GM12865 (cell line): Measurements from ENCODE around the gene WDR44.
"Not testable (repeated sequence)": the region's sequence is repeated elsewhere in the genome, so short reads cannot be mapped to it uniquely, and the experiment has no call there.

Source experiments
- DNase-seq: peaks from one replicate; pipeline ENCODE4 v3.0.0; 2010; ENCODE audit warnings: low read depth
- H3K4me3 ChIP-seq: 2 replicates; pipeline ENCODE4 v1.5.1; 2011; ENCODE audit warnings: mild to moderate bottlenecking, low read depth, low read length, control low read depth
- CTCF ChIP-seq: IDR thresholded peaks from 2 replicates; pipeline ENCODE4 v1.5.1; 2011; ENCODE audit warnings: low read length, control low read depth, low read depth, inconsistent platforms; ENCODE audit not compliant: insufficient read depth; ENCODE audit errors: missing control alignments

Gene WDR44

DNA sequence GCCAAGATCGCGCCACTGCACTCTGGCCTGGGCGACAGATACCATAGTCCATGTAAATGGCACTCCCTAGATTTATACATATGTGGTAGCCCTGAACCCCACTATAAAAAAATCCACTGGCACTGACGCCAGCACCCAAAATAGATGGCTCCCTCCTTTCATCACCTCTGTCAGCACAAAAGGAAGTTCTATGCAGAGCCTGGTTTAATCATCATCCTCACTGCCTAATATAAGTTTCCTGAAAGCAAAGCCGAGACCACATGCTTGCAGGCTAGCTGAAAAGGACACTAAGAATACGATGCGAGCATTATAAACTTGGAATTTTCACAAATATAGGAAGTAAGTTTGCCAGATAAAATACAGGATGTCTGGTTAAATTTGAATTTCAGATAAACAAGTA lies 122.2 kb downstream of the WDR44 start:
- DNase-seq, result no peak
- no peak overlapping the region for H3K4me3 ChIP-seq
- TF ChIP-seq CTCF, result no peak

DNA sequence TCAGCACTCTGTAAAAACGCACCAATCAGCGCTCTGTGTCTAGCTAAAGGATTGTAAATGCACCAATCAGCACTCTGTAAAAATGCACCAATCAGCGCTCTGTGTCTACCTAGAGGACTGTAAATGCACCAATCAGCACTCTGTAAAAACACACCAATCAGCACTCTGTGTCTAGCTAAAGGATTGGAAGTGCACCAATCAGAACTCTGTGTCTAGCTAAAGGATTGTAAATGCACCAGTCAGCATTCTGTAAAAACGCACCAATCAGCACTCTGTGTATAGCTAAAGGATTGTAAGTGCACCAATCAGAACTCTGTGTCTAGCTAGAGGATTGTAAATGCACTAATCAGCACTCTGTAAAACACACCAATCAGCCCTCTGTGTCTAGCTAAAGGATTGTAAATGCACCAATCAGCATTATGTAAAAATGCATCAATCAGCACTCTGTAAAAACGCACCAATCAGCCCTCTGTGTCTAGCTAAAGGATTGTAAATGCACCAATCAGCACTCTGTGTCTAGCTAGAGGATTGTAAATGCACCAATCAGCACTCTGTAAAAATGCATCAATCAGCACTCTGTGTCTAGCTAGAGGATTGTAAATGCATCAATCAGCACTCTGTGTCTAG lies 124.9 kb downstream of the WDR44 start:
- not testable (repeated sequence) for DNase-seq

DNA sequence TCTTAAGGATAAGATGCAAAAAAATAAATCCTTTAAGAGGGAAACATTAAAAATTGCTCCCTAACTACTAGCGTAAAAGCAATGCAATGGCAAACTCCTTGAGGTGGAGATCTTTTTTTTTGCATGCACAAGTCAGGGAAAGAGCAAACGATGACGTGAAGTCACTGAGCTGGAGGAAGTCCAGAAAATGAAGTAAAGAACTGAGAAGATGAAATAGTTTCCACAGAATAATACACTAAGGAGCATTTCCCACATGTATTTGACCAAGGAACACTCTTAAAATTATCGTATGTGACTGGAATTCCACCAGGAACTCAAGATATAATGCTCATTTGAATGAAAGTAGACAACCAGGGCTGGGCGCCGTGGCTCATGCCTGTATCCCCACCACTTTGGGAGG lies 128.7 kb downstream of the WDR44 start:
- no peak overlapping the region for H3K4me3 ChIP-seq
- no peak for DNase-seq
- TF ChIP-seq CTCF, result no peak

More for the DNA sequence above, 124.9 kb downstream of the WDR44 start:
- not testable (repeated sequence) for H3K4me3 ChIP-seq

- H3K4me3 ChIP-seq, result no peak overlapping the region
- TF ChIP-seq CTCF, result no peak
- no peak for DNase-seq
These were observed 130.0 kb downstream of the WDR44 start for GRCh38 chrX:118475903-118476302.

DNA sequence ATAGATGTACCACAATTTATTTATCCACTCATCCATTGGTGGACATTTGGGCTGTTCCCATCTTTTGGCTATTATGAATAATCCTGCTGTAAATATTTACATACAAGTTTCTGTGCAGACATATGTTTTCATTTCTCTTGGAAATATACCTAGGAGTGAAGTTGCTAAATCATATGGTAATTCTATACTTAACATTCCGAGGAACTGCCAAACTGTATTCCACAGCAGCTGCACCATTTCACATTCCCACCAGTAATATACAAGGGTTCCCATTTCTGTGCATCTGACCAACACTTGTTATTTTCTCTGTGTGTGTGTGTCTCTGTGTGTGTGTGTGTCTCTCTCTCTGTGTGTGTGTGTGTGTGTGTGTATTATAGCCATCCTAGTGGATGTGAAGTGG lies 134.3 kb downstream of the WDR44 start:
- H3K4me3 ChIP-seq, result no peak overlapping the region
- DNase-seq, result no peak
- TF ChIP-seq CTCF, result no peak

DNA sequence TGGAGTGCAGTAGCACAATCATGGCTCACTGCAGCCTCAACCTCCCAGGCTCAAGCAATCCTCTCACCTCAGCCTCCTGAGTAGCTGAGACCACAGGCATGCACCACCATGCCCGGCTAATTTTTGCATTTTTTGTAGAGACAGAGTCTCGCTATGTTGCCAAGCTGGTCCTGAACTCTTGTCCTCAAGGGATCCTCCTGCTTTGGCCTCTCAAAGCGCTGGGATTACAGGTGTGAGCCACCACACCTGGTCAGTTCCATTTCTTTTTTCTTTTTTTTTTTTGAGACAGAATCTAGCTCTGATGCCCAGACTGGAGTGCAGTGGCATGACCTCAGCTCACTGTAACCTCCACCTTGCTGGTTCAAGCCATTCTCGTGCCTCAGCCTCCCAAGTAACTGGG lies 136.5 kb downstream of the WDR44 start:
- not testable (repeated sequence) for H3K4me3 ChIP-seq, DNase-seq

GRCh38 chrX:118484216-118484903 lies 138.5 kb downstream of the WDR44 start:
- no peak overlapping the region for H3K4me3 ChIP-seq
- DNase-seq, result no peak

GRCh38 chrX:118486693-118487092 lies 140.8 kb downstream of the WDR44 start:
- H3K4me3 ChIP-seq, DNase-seq: not testable (repeated sequence)

More at GRCh38 chrX:118484216-118484903, 138.5 kb downstream of the WDR44 start:
- TF ChIP-seq CTCF, result no peak
